ENCODE data around the gene MT1G.
"Not testable (repeated sequence)": the region's sequence is repeated elsewhere in the genome, so short reads cannot be mapped to it uniquely, and the experiment has no call there.

MT1G gene

GRCh38 chr16:56669840-56670619 lies 2.2 kb upstream of the MT1G start:
- Histone ChIP-seq H3K9ac (ENCODE audit: low read length) (no peak overlapping the region), H3K9me3 (ENCODE audit: low read length) (no peaks in the 10 kb centered on the region), H3K27ac (ENCODE audit: low read depth, low read length, poor library complexity, severe bottlenecking) (no peak overlapping the region), H3K9me2 (ENCODE audit: low read depth, low read length) (no peaks in the 10 kb centered on the region), H3K4me2 (ENCODE audit: low read length) (no peak overlapping the region), H3K4me3 (ENCODE audit: low read depth, low read length, poor library complexity, severe bottlenecking) (no peak overlapping the region), H4K20me1 (ENCODE audit: insufficient read depth, low read length) (no peaks in the 10 kb centered on the region), H3K27me3 (ENCODE audit: insufficient read depth, low read length) (no peaks in the 10 kb centered on the region; the same call in 1 of the 2 replicates), H3K79me2 (ENCODE audit: insufficient read depth, low read length) (no peaks in the 10 kb centered on the region), H3K4me1 (ENCODE audit: insufficient read depth, low read length, severe bottlenecking) (no peaks in the 10 kb centered on the region), H3F3A (ENCODE audit: insufficient read depth, low read length) (no peaks in the 10 kb centered on the region), H3K36me3 (ENCODE audit: insufficient read depth, low read length) (no peaks in the 10 kb centered on the region), H2AFZ (ENCODE audit: low read length) (no peak overlapping the region)
- TF ChIP-seq CTCF (IDR thresholded peaks at IDR 0.05; ENCODE audit: low read length) (no peak), EZH2 (IDR thresholded peaks at IDR 0.05; ENCODE audit: borderline replicate concordance, low read length) (no peak)

- no peaks in the 10 kb centered on the region for H3K4me1 ChIP-seq (ENCODE audit: insufficient read depth, low read length, severe bottlenecking)
- H3K9ac ChIP-seq (ENCODE audit: low read length): no peak within 1 kb of the TSS
- peaks cover 6% of the 10 kb centered on the region; the same call in 1 of the 2 replicates for H3K27me3 ChIP-seq (ENCODE audit: insufficient read depth, low read length)
- H3K36me3 ChIP-seq (ENCODE audit: insufficient read depth, low read length): no peaks in the 10 kb centered on the region
- H3K4me3 ChIP-seq (ENCODE audit: low read depth, low read length, poor library complexity, severe bottlenecking): no peak within 1 kb of the TSS
- H3K4me2 ChIP-seq (ENCODE audit: low read length): no peak within 1 kb of the TSS
- H3K27ac ChIP-seq (ENCODE audit: low read depth, low read length, poor library complexity, severe bottlenecking): no peak within 1 kb of the TSS
- no peaks in the 10 kb centered on the region for H3K9me2 ChIP-seq (ENCODE audit: low read depth, low read length)
- no peaks in the 10 kb centered on the region for H3K79me2 ChIP-seq (ENCODE audit: insufficient read depth, low read length)
- H2AFZ ChIP-seq (ENCODE audit: low read length): no peak within 1 kb of the TSS
- H3K9me3 ChIP-seq (ENCODE audit: low read length): no peaks in the 10 kb centered on the region
- no peaks in the 10 kb centered on the region for H3F3A ChIP-seq (ENCODE audit: insufficient read depth, low read length)
- H4K20me1 ChIP-seq (ENCODE audit: insufficient read depth, low read length): no peaks in the 10 kb centered on the region
- no peak for TF ChIP-seq CTCF (IDR thresholded peaks at IDR 0.05; ENCODE audit: low read length)
- no peak for TF ChIP-seq EZH2 (IDR thresholded peaks at IDR 0.05; ENCODE audit: borderline replicate concordance, low read length)
These were observed 1.4 kb upstream of the MT1G start, which contains the start of gene MT1H for GRCh38 chr16:56669005-56669839. Gene MT1H (plus strand): TSS chr16:56669814. CDS start chr16:56669885, 71 bp downstream.

GRCh38 chr16:56665286-56666261 lies 2.3 kb downstream of the MT1G start:
- not testable (repeated sequence) for H3K27me3 ChIP-seq (ENCODE audit: insufficient read depth, low read length); H3F3A ChIP-seq (ENCODE audit: insufficient read depth, low read length); H2AFZ ChIP-seq (ENCODE audit: low read length)

More at GRCh38 chr16:56665286-56666261, 2.3 kb downstream of the MT1G start:
- H3K27ac ChIP-seq (ENCODE audit: low read depth, low read length, poor library complexity, severe bottlenecking); H3K4me1 ChIP-seq (ENCODE audit: insufficient read depth, low read length, severe bottlenecking); H3K9me2 ChIP-seq (ENCODE audit: low read depth, low read length); H3K79me2 ChIP-seq (ENCODE audit: insufficient read depth, low read length); H4K20me1 ChIP-seq (ENCODE audit: insufficient read depth, low read length); H3K9me3 ChIP-seq (ENCODE audit: low read length); H3K4me2 ChIP-seq (ENCODE audit: low read length); H3K9ac ChIP-seq (ENCODE audit: low read length); H3K36me3 ChIP-seq (ENCODE audit: insufficient read depth, low read length); H3K4me3 ChIP-seq (ENCODE audit: low read depth, low read length, poor library complexity, severe bottlenecking): not testable (repeated sequence)

Data from OCI-LY1 (cell line).